HFF-Myc (cell line): ENCODE data around the gene CMTM1.
A peak's percentile ranks its signal among the peaks of the same experiment; 100 is the strongest.
"Not testable (repeated sequence)": the region's sequence is repeated elsewhere in the genome, so short reads cannot be mapped to it uniquely, and the experiment has no call there.

Experiments used
- DNase-seq: peaks from one replicate; pipeline ENCODE4 v3.0.0-alpha.2; 2011; ENCODE audit warnings: low read depth; ENCODE audit errors: extremely low read depth
- H3K4me3 ChIP-seq: replicated peaks from 2 replicates; pipeline ENCODE4 v1.5.1; 2011; ENCODE audit warnings: low read depth, mild to moderate bottlenecking, control low read depth, low read length
- CTCF ChIP-seq: IDR thresholded peaks from 2 replicates; pipeline ENCODE4 v1.5.1; 2012; ENCODE audit warnings: mild to moderate bottlenecking, low read depth, low read length, control low read depth; ENCODE audit errors: missing control alignments

The CMTM1 gene

GRCh38 chr16:66605979-66606751, 39.9 kb downstream of the CMTM1 start:
- no peak for TF ChIP-seq CTCF
- peak overlapping the region; percentile 74 for H3K4me3 ChIP-seq
- no peak for DNase-seq

GRCh38 chr16:66608241-66609138, 42.3 kb downstream of the CMTM1 start:
- peak; percentile 71 for DNase-seq
- H3K4me3 ChIP-seq = no peak overlapping the region
- peak; percentile 96 for TF ChIP-seq CTCF

- no peak for DNase-seq
- TF ChIP-seq CTCF = no peak
- H3K4me3 ChIP-seq = no peak overlapping the region
These were observed 42.9 kb downstream of the CMTM1 start for GRCh38 chr16:66609139-66609510.

- no peak overlapping the region for H3K4me3 ChIP-seq
- no peak for DNase-seq
- TF ChIP-seq CTCF = no peak
These were observed 44.0 kb downstream of the CMTM1 start for GRCh38 chr16:66610111-66610820.

- DNase-seq = not testable (repeated sequence)
These were observed 45.7 kb downstream of the CMTM1 start for GRCh38 chr16:66611911-66612310.

GRCh38 chr16:66612422-66612821, 46.2 kb downstream of the CMTM1 start:
- TF ChIP-seq CTCF = no peak

More at GRCh38 chr16:66611911-66612310, 45.7 kb downstream of the CMTM1 start:
- H3K4me3 ChIP-seq = not testable (repeated sequence)

More at GRCh38 chr16:66612422-66612821, 46.2 kb downstream of the CMTM1 start:
- DNase-seq = no peak
- no peak overlapping the region for H3K4me3 ChIP-seq
